Keratinocyte (primary cell): ENCODE measurements around the gene CIB1. TPM values are rescaled to one million over a fixed set of nuclear protein-coding genes. Genes with fewer than 3 reads are reported as not detected.

ENCODE experiments used
- DNase-seq: peaks from one replicate; pipeline ENCODE4 v3.0.0-alpha.2; 2011; ENCODE audit warnings: low read depth, missing footprints, low spot score
- FAIRE-seq: peaks from 2 replicates; lab custom pipeline; 2011; peaks lifted over from hg19 to GRCh38; lab: Jason Lieb, UNC
- H2AFZ ChIP-seq: 2 replicates; pipeline ENCODE4 v1.6.0; 2012; ENCODE audit warnings: low read length, control low read depth, inconsistent platforms; ENCODE audit not compliant: control insufficient read depth
- H3K27ac ChIP-seq: 2 replicates; pipeline ENCODE4 v1.5.1; 2011; ENCODE audit warnings: low read length; ENCODE audit not compliant: control insufficient read depth, insufficient read depth
- H3K27me3 ChIP-seq: 3 replicates; pipeline ENCODE4 v1.6.0; 2011; ENCODE audit warnings: low read length; ENCODE audit not compliant: control insufficient read depth, insufficient read depth; ENCODE audit errors: extremely low read depth
- H3K36me3 ChIP-seq, 2 experiments: 2 replicates in 1 of 2; 3 replicates in 1 of 2; pipeline ENCODE4 v1.5.1; 2011; ENCODE audit warnings: low read length in 2 of 2, mild to moderate bottlenecking in 1 of 2; ENCODE audit not compliant: control insufficient read depth in 2 of 2, insufficient read depth in 2 of 2; ENCODE audit errors: extremely low read depth in 1 of 2
- H3K4me1 ChIP-seq: 3 replicates; pipeline ENCODE4 v1.5.1; 2011; ENCODE audit warnings: low read length; ENCODE audit not compliant: control insufficient read depth, insufficient read depth; ENCODE audit errors: extremely low read depth
- H3K4me2 ChIP-seq: 3 replicates; pipeline ENCODE4 v1.6.0; 2011; ENCODE audit warnings: low read depth, low read length; ENCODE audit not compliant: control insufficient read depth, insufficient read depth; ENCODE audit errors: extremely low read depth
- H3K4me3 ChIP-seq, 3 experiments: fragments of 200-600 bp in 1 of 3; sonication (generic) in 1 of 3; 2 replicates in 2 of 3; 3 replicates in 1 of 3; pipeline ENCODE4 v1.5.1; 2011 to 2016; ENCODE audit warnings: low read length in 3 of 3, mild to moderate bottlenecking in 3 of 3, control low read depth in 2 of 3, inconsistent platforms in 1 of 3, low read depth in 1 of 3, mixed read lengths in 1 of 3, mixed run types in 1 of 3, moderate library complexity in 1 of 3; ENCODE audit not compliant: control insufficient read depth in 2 of 3, insufficient read depth in 2 of 3; ENCODE audit errors: extremely low read depth in 1 of 3
- H3K79me2 ChIP-seq: 2 replicates; pipeline ENCODE4 v1.6.0; 2012; ENCODE audit warnings: low read length; ENCODE audit not compliant: control insufficient read depth, insufficient read depth
- H3K9ac ChIP-seq: 3 replicates; pipeline ENCODE4 v1.6.0; 2011; ENCODE audit warnings: low read length; ENCODE audit not compliant: control insufficient read depth, insufficient read depth; ENCODE audit errors: extremely low read depth
- H3K9me1 ChIP-seq: 3 replicates; pipeline ENCODE4 v1.6.0; 2011; ENCODE audit warnings: low read length; ENCODE audit not compliant: control insufficient read depth, insufficient read depth; ENCODE audit errors: extremely low read depth
- H3K9me3 ChIP-seq: 2 replicates; pipeline ENCODE4 v1.5.1; 2012; ENCODE audit warnings: low read depth, low read length; ENCODE audit not compliant: control insufficient read depth
- H4K20me1 ChIP-seq: 3 replicates; pipeline ENCODE4 v1.6.0; 2011; ENCODE audit warnings: low read length; ENCODE audit not compliant: control insufficient read depth, insufficient read depth; ENCODE audit errors: extremely low read depth
- EZH2 ChIP-seq: IDR thresholded peaks from one replicate; pipeline ENCODE4 v1.6.1; 2012; ENCODE audit warnings: inconsistent platforms, mild to moderate bottlenecking, low read length, moderate library complexity
- dilution Hi-C: fragments of 300-500 bp; cut with MboI; formaldehyde crosslinking; loops from one replicate; pipeline ENCODE4 v1.7.0; 2020; ENCODE audit warnings: low sequenced_read_pairs; ENCODE audit not compliant: extremely low pct_ligation_motif_present
- polyA plus RNA-seq, 5 experiments: library from polyadenylated mRNA; depleted of rRNA in 3 of 5; stranded (reverse) in 3 of 5; stranded (forward) in 1 of 5; unstranded in 1 of 5; fragments of >200 nt; gene quantifications; 1 replicate in 1 of 5; 2 replicates in 3 of 5; 3 replicates in 1 of 5; pipeline versions ENCODE4 v1.2.1 to v1.2.3, GENCODE V29; 2011 to 2012; ENCODE audit warnings: missing spikeins in 2 of 5, low read depth in 1 of 5, low replicate concordance in 1 of 5
- TF ChIP-seq, protein P1 (sequence below), 3 experiments: IDR thresholded peaks in 1 of 3; conservative IDR thresholded peaks in 1 of 3; optimal IDR thresholded peaks in 1 of 3; 2 replicates in 2 of 3; 3 replicates in 1 of 3; pipeline versions ENCODE3 to v1.5.1; 2011; ENCODE audit warnings: low read length in 3 of 3, mild to moderate bottlenecking in 3 of 3, moderate library complexity in 2 of 3, control low read depth in 1 of 3, inconsistent platforms in 1 of 3; ENCODE audit not compliant: insufficient read depth in 2 of 3; ENCODE audit errors: extremely low read depth in 1 of 3

CIB1 gene
- polyA plus RNA-seq, 1 donor (not counting 4 experiments of a cell fraction or from before 2014, with no cell fraction given): 70.9 TPM

DNA sequence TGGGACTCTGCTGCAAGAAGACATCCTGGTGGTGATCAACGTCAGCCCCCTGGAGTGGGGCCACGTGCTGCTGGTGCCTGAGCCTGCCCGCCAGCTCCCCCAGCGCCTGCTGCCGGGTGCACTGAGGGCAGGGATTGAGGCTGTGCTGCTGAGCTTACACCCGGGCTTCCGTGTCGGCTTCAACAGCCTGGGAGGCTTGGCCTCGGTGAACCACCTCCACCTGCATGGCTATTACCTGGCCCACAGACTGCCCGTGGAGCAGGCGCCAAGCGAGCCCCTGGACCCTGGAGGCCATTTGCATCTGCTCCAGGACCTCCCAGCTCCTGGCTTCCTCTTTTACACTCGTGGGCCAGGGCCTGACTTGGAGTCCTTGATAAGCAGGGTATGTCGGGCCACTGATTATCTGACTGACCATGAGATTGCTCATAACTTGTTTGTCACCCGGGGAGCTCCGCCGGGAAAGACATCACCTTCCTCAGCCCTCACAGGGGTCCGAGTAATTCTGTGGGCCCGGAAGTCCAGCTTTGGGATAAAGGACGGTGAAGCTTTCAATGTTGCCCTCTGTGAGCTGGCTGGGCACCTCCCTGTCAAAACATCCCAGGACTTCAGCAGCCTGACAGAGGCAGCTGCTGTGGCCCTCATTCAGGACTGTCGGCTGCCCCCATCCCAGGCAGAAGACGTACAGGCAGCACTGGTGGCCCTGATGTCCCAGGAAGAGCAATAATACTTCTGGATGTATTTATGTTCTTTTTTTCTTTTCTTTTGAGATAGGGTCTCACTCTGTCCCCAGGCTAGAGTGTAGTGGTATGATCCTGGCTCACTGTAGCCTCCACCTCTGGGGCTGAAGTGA lies 7.8 kb upstream of the CIB1 start:
- no peaks in the 10 kb centered on the region for H3K4me1 ChIP-seq
- DNase-seq: no peak
- H4K20me1 ChIP-seq: no peaks in the 10 kb centered on the region
- no peak for TF ChIP-seq EZH2
- TF ChIP-seq, protein P1, sequence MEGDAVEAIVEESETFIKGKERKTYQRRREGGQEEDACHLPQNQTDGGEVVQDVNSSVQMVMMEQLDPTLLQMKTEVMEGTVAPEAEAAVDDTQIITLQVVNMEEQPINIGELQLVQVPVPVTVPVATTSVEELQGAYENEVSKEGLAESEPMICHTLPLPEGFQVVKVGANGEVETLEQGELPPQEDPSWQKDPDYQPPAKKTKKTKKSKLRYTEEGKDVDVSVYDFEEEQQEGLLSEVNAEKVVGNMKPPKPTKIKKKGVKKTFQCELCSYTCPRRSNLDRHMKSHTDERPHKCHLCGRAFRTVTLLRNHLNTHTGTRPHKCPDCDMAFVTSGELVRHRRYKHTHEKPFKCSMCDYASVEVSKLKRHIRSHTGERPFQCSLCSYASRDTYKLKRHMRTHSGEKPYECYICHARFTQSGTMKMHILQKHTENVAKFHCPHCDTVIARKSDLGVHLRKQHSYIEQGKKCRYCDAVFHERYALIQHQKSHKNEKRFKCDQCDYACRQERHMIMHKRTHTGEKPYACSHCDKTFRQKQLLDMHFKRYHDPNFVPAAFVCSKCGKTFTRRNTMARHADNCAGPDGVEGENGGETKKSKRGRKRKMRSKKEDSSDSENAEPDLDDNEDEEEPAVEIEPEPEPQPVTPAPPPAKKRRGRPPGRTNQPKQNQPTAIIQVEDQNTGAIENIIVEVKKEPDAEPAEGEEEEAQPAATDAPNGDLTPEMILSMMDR (optimal IDR thresholded peaks at IDR 0.05 in 1 of 3, IDR thresholded peaks at IDR 0.05 in 1 of 3, conservative IDR thresholded peaks at IDR 0.05 in 1 of 3; ENCODE audit: extremely low read depth in 1 of 3, insufficient read depth in 2 of 3, low read length in 3 of 3): no peak
- H3K4me2 ChIP-seq: no peak overlapping the region
- no peak overlapping the region for H3K4me3 ChIP-seq
- no peak overlapping the region for H2AFZ ChIP-seq
- no peaks in the 10 kb centered on the region for H3K27me3 ChIP-seq
- no peaks in the 10 kb centered on the region for H3K9me1 ChIP-seq
- H3K79me2 ChIP-seq: no peaks in the 10 kb centered on the region
- H3K27ac ChIP-seq: no peak overlapping the region
- no peak overlapping the region for H3K9ac ChIP-seq
- no peak for FAIRE-seq
- dilution Hi-C loops: no loop called here
- peaks cover 0 to 6% of the 10 kb centered on the region in 2 experiments for H3K36me3 ChIP-seq
- no peaks in the 10 kb centered on the region for H3K9me3 ChIP-seq

DNA sequence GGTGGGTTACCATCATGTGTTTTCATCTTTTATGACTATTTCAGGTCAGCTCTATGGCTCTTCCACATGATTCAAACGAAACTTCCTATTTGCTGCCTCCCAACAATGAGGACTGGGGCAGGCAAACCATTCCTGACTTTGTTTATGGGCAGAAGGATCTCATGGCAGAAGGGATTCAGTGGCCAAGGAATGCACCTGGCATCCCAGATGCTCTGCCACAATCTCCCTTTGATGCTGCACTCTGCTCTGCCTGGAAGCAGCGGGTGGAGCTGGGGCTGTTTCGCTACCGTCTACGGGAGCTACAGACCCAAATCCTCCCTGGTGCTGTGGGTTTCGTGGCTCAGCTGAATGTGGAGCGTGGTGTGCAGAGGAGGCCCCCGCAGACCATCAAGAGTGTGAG lies 7.1 kb upstream of the CIB1 start:
- H3K9ac ChIP-seq: no peak overlapping the region
- H3K36me3 ChIP-seq: peaks cover 0 to 6% of the 10 kb centered on the region in 2 experiments
- H3K9me3 ChIP-seq: no peaks in the 10 kb centered on the region
- no peaks in the 10 kb centered on the region for H4K20me1 ChIP-seq
- H3K4me3 ChIP-seq: no peak overlapping the region
- no peak overlapping the region for H3K4me2 ChIP-seq
- no peaks in the 10 kb centered on the region for H3K9me1 ChIP-seq
- H2AFZ ChIP-seq: no peak overlapping the region
- DNase-seq (no peak), FAIRE-seq (no peak)
- no peaks in the 10 kb centered on the region for H3K4me1 ChIP-seq
- no peaks in the 10 kb centered on the region for H3K27me3 ChIP-seq
- H3K79me2 ChIP-seq: no peaks in the 10 kb centered on the region
- dilution Hi-C loops: no loop called here
- TF ChIP-seq, protein P1 (optimal IDR thresholded peaks at IDR 0.05 in 1 of 3, IDR thresholded peaks at IDR 0.05 in 1 of 3, conservative IDR thresholded peaks at IDR 0.05 in 1 of 3; ENCODE audit: extremely low read depth in 1 of 3, insufficient read depth in 2 of 3, low read length in 3 of 3): no peak
- TF ChIP-seq EZH2: no peak
- no peak overlapping the region for H3K27ac ChIP-seq
